H9 (cell line): ENCODE results near the gene DCAF6. TPM values are rescaled to one million over a fixed set of nuclear protein-coding genes. Genes with fewer than 3 reads are reported as not detected.

Experiments
- DNase-seq: peaks from one replicate; pipeline ENCODE4 v3.0.0-alpha.2; 2017
- H2AFZ ChIP-seq: one replicate; pipeline ENCODE4 v1.6.1; 2013; ENCODE audit warnings: mild to moderate bottlenecking, low read length, control low read depth, moderate library complexity
- H2AK5ac ChIP-seq: 2 replicates; pipeline ENCODE4 v1.6.1; 2013; ENCODE audit warnings: low read length, control low read depth, mixed read lengths; ENCODE audit not compliant: insufficient read length
- H2BK120ac ChIP-seq: one replicate; pipeline ENCODE4 v1.6.1; 2013; ENCODE audit warnings: low read depth, mild to moderate bottlenecking, low read length, control low read depth, inconsistent platforms; ENCODE audit not compliant: poor library complexity, severe bottlenecking
- H2BK12ac ChIP-seq: 2 replicates; pipeline ENCODE4 v1.6.1; 2013; ENCODE audit warnings: low read length, control low read depth, mixed read lengths, low read depth; ENCODE audit not compliant: insufficient read length
- H2BK15ac ChIP-seq: 2 replicates; pipeline ENCODE4 v1.6.1; 2013; ENCODE audit warnings: low read depth, low read length, control low read depth
- H2BK20ac ChIP-seq: one replicate; pipeline ENCODE4 v1.6.1; 2013; ENCODE audit warnings: low read depth, mild to moderate bottlenecking, low read length, control low read depth, inconsistent platforms; ENCODE audit not compliant: poor library complexity, severe bottlenecking
- H2BK5ac ChIP-seq: 2 replicates; pipeline ENCODE4 v1.6.1; 2013; ENCODE audit warnings: low read length, control low read depth, mixed read lengths; ENCODE audit not compliant: insufficient read length
- H3K14ac ChIP-seq: 2 replicates; pipeline ENCODE4 v1.6.1; 2013; ENCODE audit warnings: low read length, control low read depth; ENCODE audit not compliant: insufficient read depth
- H3K18ac ChIP-seq: 2 replicates; pipeline ENCODE4 v1.6.1; 2013; ENCODE audit warnings: low read depth, mild to moderate bottlenecking, mixed read lengths, low read length, control low read depth; ENCODE audit not compliant: insufficient read length
- H3K23ac ChIP-seq: 2 replicates; pipeline ENCODE4 v1.6.1; 2013; ENCODE audit warnings: low read length, control low read depth, mixed read lengths, low read depth; ENCODE audit not compliant: insufficient read length
- H3K23me2 ChIP-seq: 2 replicates; pipeline ENCODE4 v1.6.1; 2013; ENCODE audit warnings: low read depth, mild to moderate bottlenecking, mixed read lengths, low read length, control low read depth; ENCODE audit not compliant: insufficient read length, poor library complexity, severe bottlenecking
- H3K27ac ChIP-seq: 2 replicates; pipeline ENCODE4 v1.5.1; 2013; ENCODE audit warnings: low read length, control low read depth, mixed read lengths, low read depth; ENCODE audit not compliant: insufficient read length
- H3K27me3 ChIP-seq: 2 replicates; pipeline ENCODE4 v1.6.1; 2013; ENCODE audit warnings: low read length, control low read depth, inconsistent platforms; ENCODE audit not compliant: insufficient read depth
- H3K4ac ChIP-seq: 2 replicates; pipeline ENCODE4 v1.6.1; 2013; ENCODE audit warnings: low read depth, mild to moderate bottlenecking, control low read depth, inconsistent platforms, low read length, moderate library complexity
- H3K4me1 ChIP-seq: 2 replicates; pipeline ENCODE4 v1.6.1; 2013; ENCODE audit warnings: low read length, control low read depth, inconsistent platforms; ENCODE audit not compliant: insufficient read depth
- H3K4me2 ChIP-seq: 2 replicates; pipeline ENCODE4 v1.6.1; 2013; ENCODE audit warnings: low read length, control low read depth, mixed read lengths; ENCODE audit not compliant: insufficient read length, insufficient read depth
- H3K56ac ChIP-seq: 2 replicates; pipeline ENCODE4 v1.6.1; 2013; ENCODE audit warnings: low read depth, mild to moderate bottlenecking, mixed read lengths, low read length, control low read depth; ENCODE audit not compliant: insufficient read length
- H3K79me1 ChIP-seq: 2 replicates; pipeline ENCODE4 v1.6.1; 2013; ENCODE audit warnings: low read depth, mild to moderate bottlenecking, moderate library complexity, low read length, control low read depth, inconsistent platforms; ENCODE audit not compliant: insufficient read depth, poor library complexity, severe bottlenecking
- H3K79me2 ChIP-seq: 2 replicates; pipeline ENCODE4 v1.6.1; 2013; ENCODE audit warnings: low read length, control low read depth, inconsistent platforms; ENCODE audit not compliant: insufficient read depth
- H3K9ac ChIP-seq: 2 replicates; pipeline ENCODE4 v1.6.1; 2013; ENCODE audit warnings: low read length, control low read depth, mixed read lengths; ENCODE audit not compliant: insufficient read length; ENCODE audit errors: extremely low read depth
- H3K9me3 ChIP-seq: one replicate; pipeline ENCODE4 v1.6.1; 2013; ENCODE audit warnings: low read depth, low read length, inconsistent platforms; ENCODE audit not compliant: control insufficient read depth
- H3T11ph ChIP-seq: one replicate; pipeline ENCODE4 v1.6.1; 2013; ENCODE audit warnings: mild to moderate bottlenecking, low read length, control low read depth, inconsistent platforms
- H4K20me1 ChIP-seq: one replicate; pipeline ENCODE4 v1.6.1; 2013; ENCODE audit not compliant: control insufficient read depth, insufficient read length, insufficient read depth
- H4K5ac ChIP-seq: 2 replicates; pipeline ENCODE4 v1.6.1; 2013; ENCODE audit warnings: low read depth, mild to moderate bottlenecking, mixed read lengths, low read length, control low read depth; ENCODE audit not compliant: insufficient read length
- H4K8ac ChIP-seq: replicated peaks from 2 replicates; pipeline ENCODE4 v1.6.1; 2013; ENCODE audit warnings: low read length, control low read depth, mixed read lengths, low read depth; ENCODE audit not compliant: insufficient read length
- H4K91ac ChIP-seq: 2 replicates; pipeline ENCODE4 v1.6.1; 2013; ENCODE audit warnings: low read depth, mild to moderate bottlenecking, moderate library complexity, mixed read lengths, low read length, control low read depth; ENCODE audit not compliant: insufficient read length
- H3K27ac Mint-ChIP-seq, 3 experiments: 2 replicates in 2 of 3; 3 replicates in 1 of 3; pipeline ENCODE4 v1.8.0; 2020 to 2021; ENCODE audit warnings: mixed read lengths in 3 of 3, mild to moderate bottlenecking in 1 of 3, moderate library complexity in 1 of 3
- H3K27me3 Mint-ChIP-seq: 2 replicates; pipeline ENCODE4 v1.8.0; 2021; ENCODE audit warnings: low read depth, mild to moderate bottlenecking, moderate library complexity, mixed read lengths
- H3K36me3 Mint-ChIP-seq, 3 experiments: 2 replicates in 2 of 3; 3 replicates in 1 of 3; pipeline ENCODE4 v1.8.0; 2020 to 2021; ENCODE audit warnings: low read depth in 3 of 3, mixed read lengths in 3 of 3; ENCODE audit not compliant: insufficient read depth in 1 of 3
- H3K4me1 Mint-ChIP-seq, 2 experiments: 2 replicates each; pipeline ENCODE4 v1.8.0; 2020; ENCODE audit warnings: mixed read lengths in 2 of 2
- H3K4me3 Mint-ChIP-seq, 2 experiments: 2 replicates in 1 of 2; 3 replicates in 1 of 2; pipeline ENCODE4 v1.8.0; 2020 to 2021; ENCODE audit warnings: mild to moderate bottlenecking in 2 of 2, mixed read lengths in 2 of 2, moderate library complexity in 1 of 2
- H3K9me3 Mint-ChIP-seq, 2 experiments: 2 replicates in 1 of 2; 3 replicates in 1 of 2; pipeline ENCODE4 v1.8.0; 2020; ENCODE audit warnings: mild to moderate bottlenecking in 2 of 2, mixed read lengths in 2 of 2, moderate library complexity in 1 of 2
- CTCF ChIP-seq: fragments of 200-600 bp; sonication (generic); conservative IDR thresholded peaks from 3 replicates; pipeline ENCODE4 v1.8.0; 2021; ENCODE audit warnings: antibody characterized with exemption, mild to moderate bottlenecking
- WGBS: extraction: QIAGEN DNeasy Blood & Tissue Kit; methylation state at CpG from one replicate; pipeline ENCODE4 v1.1.7; 2013; ENCODE audit warnings: missing lambda C conversion rate, low lambda C conversion rate, mixed read lengths; ENCODE audit not compliant: insufficient read length; ENCODE audit errors: extremely low coverage; 5-methylcytosine and 5-hydroxymethylcytosine counted together
- total RNA-seq: library from RNA; stranded (reverse); gene quantifications from 2 replicates; pipeline ENCODE4 v1.2.1, GENCODE V29; 2021

Gene DCAF6
- total RNA-seq, 1 experiment from 2014 or later = 16.0 TPM

GRCh38 chr1:167994560-167994959 is 58.1 kb downstream of the DCAF6 start:
- no peaks in the 10 kb centered on the region for H3K27me3 ChIP-seq
- Mint-ChIP-seq H3K4me1 (peaks cover 6 to 10% of the 10 kb centered on the region in 2 experiments), H3K27me3 (no peaks in the 10 kb centered on the region), H3K27ac (no peak overlapping the region), H3K36me3 (peaks cover 2 to 25% (median 17%) of the 10 kb centered on the region in 3 experiments; a peak in 5 of 7 replicates), H3K4me3 (no peak overlapping the region), H3K9me3 (no peaks in the 10 kb centered on the region)
- H2AFZ ChIP-seq = no peak overlapping the region
- no peak overlapping the region for H4K8ac ChIP-seq
- H3K4me1 ChIP-seq = peaks cover 2% of the 10 kb centered on the region; the same call in 1 of the 2 replicates
- no peak overlapping the region for H4K5ac ChIP-seq
- H3T11ph ChIP-seq = no peak overlapping the region
- H2BK5ac ChIP-seq = no peak overlapping the region
- DNase-seq = no peak
- H2BK12ac ChIP-seq = no peak overlapping the region
- no peaks in the 10 kb centered on the region for H3K23me2 ChIP-seq
- H3K23ac ChIP-seq = no peak overlapping the region
- H2BK120ac ChIP-seq = no peak overlapping the region
- H3K56ac ChIP-seq = no peak overlapping the region
- H3K9ac ChIP-seq = no peak overlapping the region
- no peak overlapping the region for H3K27ac ChIP-seq
- no peak overlapping the region for H3K4ac ChIP-seq
- H3K79me1 ChIP-seq = no peaks in the 10 kb centered on the region
- no peak for TF ChIP-seq CTCF
- no peak overlapping the region for H2AK5ac ChIP-seq
- H4K91ac ChIP-seq = no peak overlapping the region
- no CpG with 5 or more reads among the region's 2 CpGs for WGBS
- H3K18ac ChIP-seq = no peak overlapping the region
- H3K9me3 ChIP-seq = no peaks in the 10 kb centered on the region
- H3K4me2 ChIP-seq = no peak overlapping the region
- H3K14ac ChIP-seq = no peak overlapping the region
- H2BK15ac ChIP-seq = no peak overlapping the region
- H2BK20ac ChIP-seq = no peak overlapping the region
- H3K79me2 ChIP-seq = no peaks in the 10 kb centered on the region
- no peaks in the 10 kb centered on the region for H4K20me1 ChIP-seq
